UCSD-AML1 (cell line): Measurements from ENCODE around the gene RFC1.
"Not testable (repeated sequence)": the region's sequence is repeated elsewhere in the genome, so short reads cannot be mapped to it uniquely, and the experiment has no call there.

Source experiments
- DNase-seq: peaks from one replicate; lab custom pipeline; 2025; ENCODE audit not compliant: unreplicated experiment; lab: John Stamatoyannopoulos, UW

Gene RFC1

GRCh38 chr4:39353478-39354253, 12.5 kb downstream of the RFC1 start:
- no peak for DNase-seq

- not testable (repeated sequence) for DNase-seq
Observed at GRCh38 chr4:39353149-39353477, 13.0 kb downstream of the RFC1 start.

- no peak for DNase-seq
Observed at GRCh38 chr4:39349326-39349725, 16.8 kb downstream of the RFC1 start.

GRCh38 chr4:39348371-39349315, 17.5 kb downstream of the RFC1 start:
- DNase-seq, result no peak

- no peak for DNase-seq
Observed at GRCh38 chr4:39346856-39347519, 19.2 kb downstream of the RFC1 start.

GRCh38 chr4:39342731-39343130, 23.4 kb downstream of the RFC1 start:
- no peak for DNase-seq

GRCh38 chr4:39341075-39341725, 25.0 kb downstream of the RFC1 start:
- no peak for DNase-seq

- no peak for DNase-seq
Observed at GRCh38 chr4:39339968-39340367, 26.2 kb downstream of the RFC1 start.

- no peak for DNase-seq
Observed at GRCh38 chr4:39337841-39338240, 28.3 kb downstream of the RFC1 start.

GRCh38 chr4:39335566-39335965, 30.6 kb downstream of the RFC1 start:
- DNase-seq, result no peak

- no peak for DNase-seq
Observed at GRCh38 chr4:39331191-39331590, 35.0 kb downstream of the RFC1 start.

- no peak for DNase-seq
Observed at GRCh38 chr4:39330353-39330752, 35.8 kb downstream of the RFC1 start.

- no peak for DNase-seq
Observed at GRCh38 chr4:39326468-39326977, 39.6 kb downstream of the RFC1 start.

GRCh38 chr4:39324897-39325613, 41.1 kb downstream of the RFC1 start:
- no peak for DNase-seq

- no peak for DNase-seq
Observed at GRCh38 chr4:39324446-39324845, 41.7 kb downstream of the RFC1 start.

- no peak for DNase-seq
Observed at GRCh38 chr4:39323821-39324220, 42.3 kb downstream of the RFC1 start.

GRCh38 chr4:39320381-39321115, 45.6 kb downstream of the RFC1 start:
- DNase-seq, result no peak

GRCh38 chr4:39319676-39320075, 46.5 kb downstream of the RFC1 start:
- DNase-seq, result no peak

- no peak for DNase-seq
Observed at GRCh38 chr4:39312816-39313215, 53.3 kb downstream of the RFC1 start.

- DNase-seq, result no peak
Observed at GRCh38 chr4:39308611-39309010, 57.6 kb downstream of the RFC1 start.
